Stimulated activated CD4-positive, alpha-beta T cell treated with anti-CD3 and anti-CD28 coated beads, Interleukin-2, amount 100 ng/mL, for 24 hours (primary cell): Measurements from ENCODE around the gene SUSD6.
"Not testable (repeated sequence)": the region's sequence is repeated elsewhere in the genome, so short reads cannot be mapped to it uniquely, and the experiment has no call there.

Source experiments
- DNase-seq, 2 donors: peaks; one replicate each; pipeline ENCODE4 v3.0.0-alpha.2; 2020

The SUSD6 gene

DNA sequence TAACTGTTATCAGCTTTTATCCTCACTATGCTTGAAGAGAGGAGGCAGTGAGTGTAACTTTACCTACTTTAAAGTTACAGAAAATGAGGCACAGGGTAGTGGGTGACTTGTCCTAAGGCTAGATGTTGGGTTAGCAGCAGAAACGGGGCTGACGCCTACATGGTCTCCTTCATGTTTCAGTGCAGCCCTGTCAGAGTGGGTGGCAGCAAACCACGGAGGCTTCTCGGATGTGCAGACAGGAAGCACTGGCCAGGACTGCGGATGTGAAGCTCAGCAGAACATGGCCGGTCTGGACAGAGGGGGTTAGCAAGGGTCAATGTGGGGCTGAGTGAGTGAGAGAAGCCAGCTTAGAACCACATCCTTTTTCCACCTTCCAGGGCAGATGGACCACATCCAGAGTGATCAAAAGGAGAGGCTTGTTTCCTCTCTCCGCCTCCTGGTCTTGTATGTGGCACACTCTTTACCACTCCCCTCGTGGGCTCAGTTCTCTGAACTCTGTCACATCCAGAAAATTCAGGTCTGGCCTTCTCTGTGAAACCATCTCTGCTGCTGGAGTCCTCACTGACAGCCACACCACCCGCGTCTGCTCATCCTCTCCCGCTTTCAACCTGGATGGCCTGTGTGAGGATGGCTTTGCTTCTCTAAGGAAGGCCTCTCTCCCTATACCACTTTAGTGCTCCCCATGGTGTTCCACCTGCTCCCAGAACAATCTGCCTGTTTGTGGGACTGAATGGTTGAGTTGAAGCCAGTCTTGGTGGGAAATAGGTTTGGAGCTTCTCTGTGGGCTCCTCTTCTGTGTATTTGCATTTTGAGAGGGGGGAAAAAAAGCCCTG is 14.1 kb downstream of the SUSD6 start:
- peak; percentile 75 to 77 for DNase-seq

DNA sequence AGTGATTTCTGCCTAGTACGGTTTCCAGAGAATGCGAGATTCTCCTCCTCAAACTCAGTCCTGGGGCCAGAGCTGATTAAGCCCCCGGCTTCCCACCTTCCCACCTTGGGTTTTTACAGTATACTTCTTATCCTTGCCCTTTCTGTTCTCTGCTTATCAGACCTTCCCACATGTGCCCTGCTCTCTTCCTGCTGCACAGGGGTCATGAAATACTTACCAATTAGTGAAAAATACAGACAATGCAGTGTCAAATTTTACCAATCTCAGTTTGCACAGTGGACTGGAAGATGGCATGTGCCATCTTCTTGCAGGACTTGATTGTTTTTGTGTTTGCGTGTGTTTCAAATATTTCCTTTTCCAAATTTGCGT is 14.7 kb downstream of the SUSD6 start:
- no peak for DNase-seq

DNA sequence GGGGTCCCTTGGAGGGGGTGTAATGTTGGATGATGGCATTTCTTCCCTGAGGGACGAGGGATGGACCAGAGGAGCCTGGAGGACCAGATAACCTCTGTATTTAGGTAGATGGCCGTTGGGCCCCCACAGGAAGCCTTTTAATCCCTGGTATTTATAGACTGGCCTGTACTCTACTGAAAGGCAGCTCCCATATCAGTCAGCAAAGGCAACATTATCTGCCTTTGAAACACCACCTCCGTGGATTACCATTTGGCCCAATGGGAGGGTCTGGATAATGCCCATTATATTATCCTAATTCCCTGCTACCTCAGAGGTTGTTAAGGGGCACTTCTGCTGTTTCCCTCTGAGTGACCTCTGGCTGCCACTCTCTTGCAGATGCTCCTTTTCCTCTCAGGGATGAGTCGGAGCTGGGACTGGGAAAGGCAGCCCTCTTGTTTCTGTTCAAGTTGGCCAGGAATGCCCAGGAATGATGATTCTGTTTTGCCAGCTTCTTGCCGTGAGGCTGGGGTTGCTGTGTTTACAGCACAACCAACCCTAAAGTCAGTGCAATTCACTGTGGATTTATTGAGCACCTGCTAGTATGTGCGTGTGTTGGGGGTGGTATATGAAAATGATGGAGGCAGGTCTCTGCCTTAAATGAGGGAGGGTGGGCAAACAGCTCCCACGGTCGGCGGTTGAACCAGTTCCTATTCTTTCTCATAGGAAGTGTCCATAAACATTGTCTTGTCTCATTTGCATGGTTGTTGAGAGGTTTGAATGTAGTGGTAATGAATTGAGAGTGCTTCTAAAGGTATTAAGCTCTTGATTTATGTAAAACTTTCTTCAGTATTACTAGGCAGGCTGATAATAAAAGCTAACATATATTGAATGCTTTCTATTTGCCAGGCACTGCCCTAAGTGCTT is 18.1 kb downstream of the SUSD6 start:
- no peak for DNase-seq

DNA sequence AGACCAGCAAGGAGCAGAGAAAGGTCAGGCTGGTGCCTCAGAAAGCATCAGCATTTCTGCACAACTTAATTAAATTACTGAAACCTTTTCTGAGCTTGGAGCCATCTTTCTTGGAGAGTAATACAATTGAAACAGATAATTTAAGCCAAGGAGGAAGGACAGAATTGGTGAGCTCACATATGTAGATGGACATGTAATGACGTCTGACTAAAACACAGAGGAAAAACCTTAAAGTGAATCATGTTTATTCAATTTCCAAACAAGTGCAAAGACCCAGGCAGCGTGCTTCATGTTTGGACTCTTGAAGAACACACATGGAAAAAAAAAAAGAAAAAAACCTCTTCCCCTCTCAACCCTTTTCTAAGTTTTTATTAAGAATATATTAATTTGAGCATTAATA is 19.0 kb downstream of the SUSD6 start:
- DNase-seq = no peak

DNA sequence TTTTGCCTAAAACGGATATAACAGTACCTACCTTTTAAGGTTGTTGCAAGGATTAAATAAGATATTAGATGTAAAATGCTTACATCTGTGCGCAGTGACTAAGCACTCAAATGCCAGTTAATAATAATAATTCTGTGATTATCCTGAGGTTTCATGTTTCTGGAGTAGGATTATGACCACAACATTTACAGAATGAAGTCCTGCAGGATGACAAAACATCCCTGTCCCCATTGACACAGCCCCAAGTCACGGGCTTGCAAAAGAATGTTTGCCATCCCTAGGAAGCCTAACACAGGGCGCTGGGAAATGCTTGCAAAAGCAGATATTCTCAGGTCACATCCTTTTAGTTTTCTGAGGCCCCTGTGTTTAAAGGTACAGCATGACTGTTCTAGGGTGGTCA is 20.1 kb downstream of the SUSD6 start:
- DNase-seq = no peak

- DNase-seq = no peak
These were observed 20.8 kb downstream of the SUSD6 start for GRCh38 chr14:69632164-69632563.

DNA sequence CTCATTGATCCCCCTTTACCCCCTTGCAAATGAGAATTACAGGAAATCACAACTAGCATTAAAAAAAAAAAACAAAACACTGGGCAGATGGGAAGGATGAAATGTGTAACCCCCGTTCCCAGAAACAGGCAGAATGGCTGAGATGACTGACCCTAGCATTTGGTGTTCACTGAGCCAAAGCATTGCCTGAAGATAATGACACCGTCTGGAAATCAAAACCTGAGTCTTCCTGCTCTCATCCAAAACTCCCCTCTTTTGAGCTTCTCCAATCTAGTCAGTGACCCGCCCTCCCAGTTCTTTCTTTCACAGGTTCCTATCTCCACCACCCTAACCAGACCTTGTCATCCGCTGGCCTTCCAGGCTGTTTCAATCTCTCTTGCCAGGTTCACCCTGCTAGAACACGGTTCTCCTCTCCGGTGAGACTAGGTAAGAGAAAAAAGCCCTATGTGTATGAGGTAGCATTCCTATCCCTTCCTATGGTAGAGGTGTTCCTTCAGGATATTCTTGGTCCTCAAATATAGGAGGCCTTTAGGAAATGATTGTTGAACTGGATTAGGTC is 21.3 kb downstream of the SUSD6 start:
- DNase-seq = no peak

GRCh38 chr14:69633238-69633637 is 21.8 kb downstream of the SUSD6 start:
- no peak for DNase-seq

DNA sequence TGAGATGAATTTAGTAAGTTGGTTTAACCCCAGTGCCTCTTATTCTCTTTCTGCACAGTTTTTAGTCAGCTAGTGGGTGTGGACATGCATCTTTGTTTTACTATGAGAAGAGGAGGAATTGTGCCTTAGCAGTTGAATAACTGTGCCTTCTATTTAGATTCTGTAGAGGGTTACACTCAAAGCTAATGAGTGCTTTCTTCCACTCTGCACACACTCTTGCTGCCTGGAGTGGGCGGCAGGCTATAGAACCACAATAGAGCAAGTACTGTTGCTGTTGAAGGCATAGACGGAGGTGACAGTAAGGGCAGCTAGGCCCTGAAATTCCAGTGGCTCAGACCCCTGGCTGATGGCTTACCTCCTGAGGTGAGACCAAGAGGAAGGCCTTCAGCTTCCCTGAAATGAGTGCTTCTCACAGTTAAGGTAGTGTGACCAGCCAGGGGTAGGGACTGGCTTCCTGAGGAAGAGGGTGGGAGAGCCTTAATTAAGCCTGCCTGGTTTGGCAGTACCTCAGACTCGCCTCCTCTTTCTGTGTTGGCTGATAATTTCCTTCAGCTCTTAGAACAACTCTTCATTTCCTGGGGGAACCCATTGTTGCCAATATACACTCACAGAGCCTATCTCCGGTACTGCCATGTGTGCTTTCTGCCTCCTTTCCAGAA is 24.7 kb downstream of the SUSD6 start:
- DNase-seq = peak; percentile 58 to 59

DNA sequence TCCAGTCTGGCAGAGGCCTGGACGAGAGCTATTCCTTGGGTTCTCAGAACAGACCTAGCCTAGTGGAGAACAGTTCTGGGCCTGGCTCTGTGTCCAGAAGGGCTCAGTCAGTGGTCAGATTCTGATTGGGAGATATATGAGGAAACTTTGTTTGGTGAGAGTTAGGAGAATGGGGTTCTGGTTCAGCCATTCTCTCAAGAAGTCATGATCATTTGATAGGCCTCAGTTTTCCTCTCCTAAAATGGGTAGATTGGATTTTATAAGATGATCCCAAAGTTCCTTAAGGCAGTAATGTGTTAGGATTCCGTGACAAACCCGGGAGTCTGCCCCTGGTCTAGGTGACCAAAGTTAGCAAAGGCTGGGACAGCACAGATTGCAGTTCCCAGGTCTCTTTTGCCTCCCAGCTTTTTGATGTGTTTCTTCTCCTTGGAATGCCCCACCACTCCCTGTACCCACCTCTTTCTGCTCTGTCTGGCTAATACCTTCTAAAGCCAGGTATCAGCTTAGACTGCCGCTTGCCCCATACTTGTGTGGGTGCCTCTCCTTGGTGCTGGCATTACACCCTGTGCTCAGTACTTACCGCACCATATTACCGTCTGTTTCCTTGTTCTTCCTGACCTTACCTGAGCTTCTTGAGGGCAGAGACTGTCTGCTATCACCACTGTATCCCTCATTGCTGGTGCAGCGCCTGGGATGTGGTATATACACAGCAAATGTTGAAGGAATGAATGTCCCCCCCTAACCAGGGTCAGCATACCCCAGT is 25.5 kb downstream of the SUSD6 start:
- no peak for DNase-seq

GRCh38 chr14:69637503-69638031 is 26.2 kb downstream of the SUSD6 start:
- no peak for DNase-seq

- DNase-seq = no peak
These were observed 29.5 kb downstream of the SUSD6 start for GRCh38 chr14:69640931-69641330.

- DNase-seq = peak in 1 of 2 donors; percentile 59
These were observed 30.9 kb downstream of the SUSD6 start for GRCh38 chr14:69642212-69642793.

DNA sequence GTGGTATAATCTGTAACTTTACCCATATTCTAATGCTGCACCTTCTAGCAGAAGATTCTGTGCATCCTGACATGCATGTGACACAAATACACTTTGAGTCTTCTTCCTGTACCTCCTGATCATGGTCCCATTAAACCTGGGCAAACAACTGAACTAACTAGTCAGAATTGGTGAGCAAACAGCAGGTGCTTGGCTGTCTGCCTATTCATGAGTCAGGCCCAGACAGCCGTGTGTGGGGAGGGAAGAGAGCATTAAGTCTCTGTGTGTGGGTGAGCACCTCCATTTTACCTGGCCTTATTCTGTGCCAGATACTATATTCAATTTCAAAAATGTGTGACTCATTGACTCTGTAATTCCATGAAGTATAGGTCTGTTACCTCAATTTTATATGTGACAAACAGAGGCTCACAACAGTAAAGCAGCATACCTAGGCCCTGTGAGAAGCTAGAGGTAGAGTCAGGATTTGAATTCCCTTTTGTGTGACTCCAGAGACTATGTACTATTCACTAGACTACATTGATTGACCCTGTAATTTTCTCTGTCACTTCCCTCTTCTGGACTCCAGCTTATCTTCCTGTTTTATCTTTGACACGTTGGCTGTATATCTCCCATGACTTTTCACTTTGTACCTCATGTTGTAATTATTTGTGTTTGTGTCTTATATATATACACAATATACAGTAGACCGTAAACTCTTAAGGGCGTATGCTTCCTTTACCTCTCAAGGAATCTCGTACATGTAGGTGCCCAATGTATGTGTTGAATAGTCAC is 32.2 kb downstream of the SUSD6 start:
- peak; percentile 72 to 76 for DNase-seq

- DNase-seq = no peak
These were observed 33.4 kb downstream of the SUSD6 start for GRCh38 chr14:69644814-69645213.

GRCh38 chr14:69647213-69647612 is 35.8 kb downstream of the SUSD6 start:
- no peak for DNase-seq

- not testable (repeated sequence) for DNase-seq
These were observed 36.2 kb downstream of the SUSD6 start for GRCh38 chr14:69647642-69648041.

DNA sequence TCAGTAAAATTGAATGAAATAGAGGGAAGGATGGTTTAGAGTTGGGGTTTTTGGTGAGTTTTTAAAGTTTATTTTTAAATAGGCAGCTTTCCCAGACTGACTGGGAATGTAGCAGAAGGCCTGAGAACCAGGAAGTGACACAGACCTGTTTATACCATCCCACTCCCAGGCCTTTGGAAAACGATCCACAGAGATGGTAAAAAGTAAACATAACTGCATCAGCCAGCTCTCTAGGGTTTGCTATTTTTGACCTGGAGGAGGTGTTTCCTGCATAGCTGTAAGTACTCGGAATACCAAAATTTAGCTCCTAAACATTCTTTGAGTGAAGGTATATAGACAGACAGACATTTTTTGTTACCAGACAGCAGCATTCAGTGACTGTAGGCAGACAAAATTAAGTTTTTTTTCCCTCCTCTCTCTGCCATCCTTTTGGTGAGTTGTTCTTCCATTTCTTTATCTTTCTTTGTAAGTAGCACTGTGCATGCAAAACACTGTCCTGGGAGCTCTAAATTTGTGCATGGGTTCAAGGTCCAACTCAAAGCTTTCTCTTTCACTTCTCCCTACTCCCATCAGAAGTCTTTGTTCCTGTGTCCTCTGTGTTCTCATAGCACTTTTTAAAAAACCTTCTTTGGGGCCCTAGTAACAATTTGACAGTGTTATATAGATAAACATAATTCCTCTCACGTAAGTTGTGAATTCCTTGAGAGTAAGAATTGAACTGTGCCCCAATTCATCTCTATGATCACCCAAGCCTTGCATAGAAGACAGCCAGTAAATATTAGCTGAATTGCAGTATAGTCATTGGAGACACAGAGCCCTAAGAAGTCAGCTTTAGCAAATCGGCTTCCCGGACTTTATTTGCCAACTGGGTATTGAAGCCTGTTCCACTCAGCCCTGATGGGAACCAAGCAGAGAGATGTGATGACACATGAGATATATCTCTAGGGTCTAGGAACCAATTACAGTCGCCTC is 37.4 kb downstream of the SUSD6 start:
- DNase-seq = no peak

DNA sequence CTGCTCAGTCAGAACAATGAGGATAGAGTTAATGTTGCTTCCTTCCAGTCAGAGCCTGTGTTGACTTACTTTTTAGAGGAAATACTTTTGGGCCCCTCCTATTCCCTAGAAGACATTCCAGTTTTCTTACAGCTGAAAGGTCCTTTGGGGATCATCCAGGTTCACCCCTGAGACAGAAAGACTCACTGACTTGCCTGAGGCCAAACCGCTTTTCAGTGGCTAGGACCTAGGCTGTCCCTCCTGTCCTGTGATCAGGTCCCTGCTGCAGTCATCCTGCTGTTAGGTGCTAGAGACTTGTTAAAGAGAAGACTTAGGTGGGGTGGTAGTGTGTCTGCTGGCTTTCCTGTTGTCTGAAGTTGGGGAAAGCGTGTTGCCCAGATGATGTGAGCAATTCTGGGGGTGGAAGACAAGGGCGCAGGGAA is 39.6 kb downstream of the SUSD6 start:
- no peak for DNase-seq

- DNase-seq = no peak
These were observed 40.3 kb downstream of the SUSD6 start for GRCh38 chr14:69651664-69652063.
